ELR (cell line): ENCODE results near the gene PLXNA4.

Experiments
- DNase-seq: peaks from one replicate; pipeline ENCODE4 v3.0.0-alpha.2; 2015; ENCODE audit warnings: low read depth

The PLXNA4 gene

GRCh38 chr7:132312531-132313055, 263.7 kb downstream of the PLXNA4 start:
- no peak for DNase-seq

- DNase-seq = no peak
These were observed 264.5 kb downstream of the PLXNA4 start for GRCh38 chr7:132311733-132312132.

GRCh38 chr7:132309102-132309805, 267.0 kb downstream of the PLXNA4 start:
- no peak for DNase-seq

GRCh38 chr7:132307465-132307864, 268.8 kb downstream of the PLXNA4 start:
- no peak for DNase-seq

DNA sequence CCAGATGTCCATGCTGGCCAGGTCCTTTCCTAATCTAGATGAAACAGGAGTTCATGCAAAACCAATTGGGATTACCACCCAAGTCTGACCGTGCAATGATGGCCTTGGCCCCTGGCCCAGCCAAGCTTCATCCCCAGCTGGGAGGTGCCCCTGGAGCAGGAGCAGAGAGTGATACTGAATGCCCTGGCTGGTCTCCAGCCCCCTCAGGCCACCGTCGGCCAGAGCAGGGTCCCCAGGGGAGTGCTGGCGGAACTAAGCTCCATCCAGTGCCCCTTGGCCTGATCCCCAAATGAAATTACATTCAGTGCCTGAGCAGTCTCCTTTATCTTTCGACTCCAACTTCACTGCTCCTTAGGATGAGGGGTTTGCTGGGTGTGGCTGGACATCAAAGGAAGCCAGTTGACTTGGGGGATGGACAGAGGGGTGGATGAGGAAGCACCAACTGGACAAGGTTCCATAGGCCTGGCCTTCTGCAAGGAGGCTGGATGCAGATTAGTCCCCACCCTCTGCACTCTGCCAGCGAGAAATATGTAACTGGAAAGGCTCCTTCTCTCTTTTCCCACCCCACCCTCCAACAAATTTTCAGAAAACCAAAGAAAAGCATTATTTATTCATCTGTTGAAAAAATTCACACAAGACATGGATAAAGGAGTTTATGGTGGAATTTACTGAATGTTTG, 275.5 kb downstream of the PLXNA4 start:
- DNase-seq = no peak

DNA sequence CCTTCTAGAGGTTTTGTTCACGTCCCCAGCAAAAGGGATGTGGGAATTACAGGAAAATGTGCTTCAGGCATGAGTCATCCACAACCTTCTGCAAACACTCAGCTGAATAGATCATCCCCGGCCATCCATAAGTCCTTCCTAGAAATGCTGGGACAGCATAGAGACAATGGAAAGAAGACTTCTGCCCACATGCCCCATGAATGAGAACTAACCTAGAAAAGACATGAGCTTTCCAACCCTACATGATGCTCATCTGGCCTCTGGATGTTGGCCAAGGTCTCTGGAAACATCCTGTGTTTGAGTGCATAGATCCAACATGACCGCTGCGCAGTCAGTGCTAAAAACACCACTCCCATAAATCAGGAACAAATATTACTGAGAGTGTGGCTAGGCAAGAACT, 277.5 kb downstream of the PLXNA4 start:
- peak; percentile 49 for DNase-seq

GRCh38 chr7:132296820-132297219, 279.4 kb downstream of the PLXNA4 start:
- DNase-seq = no peak

DNA sequence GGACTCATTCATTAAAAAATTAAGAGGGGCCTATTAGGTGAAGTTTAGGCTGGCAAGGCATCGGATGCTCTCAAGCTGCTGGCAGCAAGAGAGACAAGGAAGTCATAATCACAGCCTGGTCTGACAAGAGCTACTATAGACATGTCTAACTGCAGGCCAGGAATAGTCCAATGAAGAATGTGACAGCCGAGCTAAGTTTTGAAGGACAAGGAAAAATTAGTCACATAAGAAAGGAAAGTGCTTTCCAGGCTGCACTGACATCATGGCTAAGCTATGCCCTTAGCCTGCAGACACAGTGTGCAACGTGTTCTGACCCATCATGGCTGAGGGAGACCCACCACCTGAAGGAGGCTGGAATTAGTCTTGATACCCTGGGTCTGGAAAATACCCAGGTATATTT, 281.1 kb downstream of the PLXNA4 start:
- peak; percentile 10 for DNase-seq

DNA sequence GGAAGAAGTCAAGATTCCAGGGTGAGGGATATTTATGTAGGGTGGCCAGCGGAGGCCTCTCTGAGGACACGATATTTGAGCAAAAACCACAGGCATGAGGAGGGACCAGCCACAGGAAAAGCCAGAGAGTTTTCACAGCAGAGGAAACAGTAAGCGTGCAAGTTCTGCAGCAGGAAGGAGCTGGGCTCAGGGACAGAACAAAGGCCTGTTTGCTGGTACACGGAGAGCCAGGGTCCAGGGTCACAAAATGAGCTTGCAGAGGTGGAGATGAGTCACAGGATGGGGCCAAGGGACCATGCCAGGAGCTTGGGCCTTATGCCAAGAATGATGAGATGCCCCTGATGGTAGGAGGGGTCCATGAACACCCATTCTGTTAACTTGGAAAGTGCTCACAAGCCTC, 283.5 kb downstream of the PLXNA4 start:
- peak; percentile 4 for DNase-seq

DNA sequence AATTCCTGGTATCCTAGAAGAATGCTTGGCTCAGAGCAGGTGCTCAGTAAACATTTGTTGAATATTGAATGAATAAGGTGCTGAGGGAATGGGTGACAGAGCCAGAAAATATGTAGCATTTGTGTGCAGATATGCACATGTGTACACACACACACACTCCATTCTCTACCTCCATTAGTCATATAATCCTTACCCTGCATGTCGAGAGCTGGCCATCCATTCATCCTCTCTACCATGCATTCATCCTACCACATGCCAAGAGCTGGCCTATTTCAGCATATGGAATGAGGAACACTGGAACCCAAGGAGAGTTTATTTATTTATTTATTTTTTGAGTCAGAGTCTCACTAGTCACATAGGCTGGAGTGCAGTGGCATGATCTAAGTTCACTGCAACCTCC, 284.8 kb downstream of the PLXNA4 start:
- DNase-seq = no peak

- DNase-seq = no peak
These were observed 286.2 kb downstream of the PLXNA4 start for GRCh38 chr7:132290021-132290420.

DNA sequence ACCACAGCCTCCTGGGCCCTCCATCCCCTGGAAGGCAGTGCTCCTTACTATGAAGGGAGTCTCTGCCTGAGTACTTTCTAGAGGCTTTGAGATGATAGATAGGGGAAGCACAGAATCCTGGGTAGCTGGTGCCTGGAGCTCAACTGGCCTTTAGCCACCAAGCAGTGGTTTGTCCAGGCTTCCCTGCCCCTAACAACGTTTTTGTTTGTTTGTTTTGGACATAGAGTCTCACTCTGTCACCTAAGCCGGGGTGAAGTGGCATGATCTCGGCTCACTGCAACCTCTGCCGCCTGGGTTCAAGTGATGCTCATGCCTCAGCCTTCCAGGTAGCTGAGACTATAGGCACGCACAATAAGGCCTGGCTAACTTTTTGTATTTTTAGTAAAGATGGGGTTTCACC, 289.4 kb downstream of the PLXNA4 start:
- DNase-seq = no peak

- no peak for DNase-seq
These were observed 295.9 kb downstream of the PLXNA4 start for GRCh38 chr7:132280335-132280734.

GRCh38 chr7:132279718-132280117, 296.6 kb downstream of the PLXNA4 start:
- DNase-seq = no peak

- DNase-seq = peak; percentile 51
These were observed 299.1 kb downstream of the PLXNA4 start for GRCh38 chr7:132276976-132277725.

DNA sequence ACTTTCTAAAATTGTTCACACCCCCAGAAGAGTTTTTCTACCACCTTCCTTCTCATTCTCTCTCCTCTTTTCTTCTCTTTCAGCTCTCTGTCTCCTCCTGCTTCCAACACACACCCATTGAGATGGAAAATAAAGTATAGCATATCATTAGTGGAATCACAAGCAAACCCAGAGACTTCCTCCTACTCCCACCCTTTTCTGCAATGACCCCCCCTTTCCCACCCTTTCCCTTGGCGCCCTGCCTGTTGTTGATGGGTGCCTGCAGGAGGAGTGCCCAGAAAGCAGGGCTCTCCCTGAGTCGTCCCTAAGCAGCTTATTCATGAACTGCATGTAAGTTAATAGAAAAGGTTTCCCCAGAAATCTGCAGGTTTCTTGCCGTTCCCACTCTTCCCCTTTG, 300.0 kb downstream of the PLXNA4 start:
- DNase-seq = no peak

GRCh38 chr7:132275416-132276233, 300.6 kb downstream of the PLXNA4 start:
- DNase-seq = no peak

DNA sequence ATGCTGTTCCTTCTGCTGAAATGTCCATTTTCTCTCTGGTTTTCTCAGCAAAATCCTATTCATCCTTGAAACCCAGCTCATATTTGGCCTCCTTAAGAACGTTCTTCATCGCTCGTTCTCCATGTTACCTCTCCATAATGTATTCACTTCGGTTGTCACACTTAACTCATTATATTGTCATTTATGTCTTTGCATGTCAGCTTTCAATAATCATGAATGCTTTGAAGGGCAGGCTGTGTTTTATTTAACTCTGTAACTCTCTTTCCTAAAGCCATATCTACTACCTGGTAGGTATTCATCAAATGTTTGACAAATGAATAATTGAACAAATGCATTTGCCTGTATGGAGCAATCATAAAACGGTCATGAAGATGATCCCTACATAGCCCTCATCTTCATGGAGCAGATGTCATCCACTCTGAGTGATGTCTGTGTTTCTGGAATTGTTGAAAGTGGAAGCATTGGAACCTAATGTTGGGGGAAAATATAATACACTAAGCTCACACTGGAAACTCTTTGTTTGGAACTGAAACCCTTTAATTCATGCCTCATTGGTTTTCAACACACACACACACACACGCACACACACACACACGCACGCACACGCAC, 303.4 kb downstream of the PLXNA4 start:
- DNase-seq = no peak

DNA sequence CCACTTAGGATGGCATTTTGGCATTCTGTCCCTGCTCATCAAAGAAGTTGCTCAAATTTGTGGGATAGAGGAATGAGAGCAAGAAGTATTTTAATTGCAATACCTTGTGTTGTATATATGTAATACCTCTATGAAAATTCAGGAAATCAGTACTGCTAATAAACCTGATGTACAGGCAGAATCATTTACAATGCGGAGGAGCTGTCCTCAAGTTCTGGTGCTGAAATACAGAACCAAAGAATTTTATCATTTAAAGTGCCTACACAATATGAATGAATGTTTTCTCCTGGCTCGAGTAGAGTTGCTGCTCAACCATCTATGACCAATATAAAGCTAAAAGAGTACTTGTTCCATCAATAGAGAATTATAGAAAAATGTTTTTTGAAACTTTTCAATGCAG, 305.8 kb downstream of the PLXNA4 start:
- peak; percentile 16 for DNase-seq

- DNase-seq = no peak
These were observed 306.6 kb downstream of the PLXNA4 start for GRCh38 chr7:132269718-132270117.

DNA sequence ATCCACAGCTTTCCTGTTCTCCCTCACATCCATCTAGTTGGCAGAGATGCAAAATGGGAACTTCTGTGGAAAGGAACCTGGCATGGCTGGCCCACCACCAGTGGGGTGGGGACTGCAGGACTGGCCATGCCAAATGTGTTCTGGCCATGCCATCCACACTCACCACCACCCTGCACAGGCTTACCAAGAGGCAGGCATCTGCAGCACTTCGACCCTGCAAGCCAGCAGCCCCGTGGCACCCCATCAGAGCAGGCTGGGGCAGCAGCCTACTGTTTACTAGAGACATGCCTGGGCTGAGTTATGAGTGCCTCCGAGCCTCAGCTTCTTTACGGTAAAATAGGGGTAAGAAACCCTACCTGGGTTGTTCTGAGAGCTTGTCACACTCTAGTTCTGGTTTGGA, 313.1 kb downstream of the PLXNA4 start:
- DNase-seq = no peak

DNA sequence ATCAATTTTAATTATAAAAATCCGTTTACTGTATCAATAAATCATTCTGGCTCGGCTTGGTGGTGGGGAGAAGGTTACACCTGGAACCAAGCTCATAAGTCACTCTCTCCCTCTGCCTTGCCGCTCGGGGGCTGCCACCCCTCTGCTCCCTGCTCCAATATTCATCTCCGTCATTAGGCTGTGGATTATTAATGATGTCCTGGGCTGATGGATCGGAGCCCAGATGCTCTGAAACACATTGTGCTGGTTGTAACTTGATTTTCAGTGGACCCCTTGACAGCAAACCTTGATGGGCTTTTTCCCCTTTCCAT, 314.2 kb downstream of the PLXNA4 start:
- DNase-seq = no peak
